Natural killer cell (primary cell): ENCODE measurements around the gene AUH. TPM values are rescaled to one million over a fixed set of nuclear protein-coding genes. Genes with fewer than 3 reads are reported as not detected.

Experiments used
- ATAC-seq, 3 donors: fragments of 150-1000 bp in 2 of 3; fragments of 200-7000 bp in 1 of 3; cut with Tn5 transposase; 1 replicate in 1 of 3; 2 replicates in 2 of 3; pipeline ENCODE4 v1.10.0; 2021; ENCODE audit warnings: mild to moderate bottlenecking in 2 of 3, moderate library complexity in 2 of 3
- DNase-seq, 2 donors: peaks; one replicate each; pipeline versions ENCODE4 v3.0.0 to v3.0.0-alpha.2; 2013 to 2021; ENCODE audit warnings: mixed read lengths in 1 of 2
- H3K27ac ChIP-seq: one replicate; pipeline ENCODE4 v1.5.1; 2013; ENCODE audit warnings: mild to moderate bottlenecking, low read length
- H3K27me3 ChIP-seq: one replicate; pipeline ENCODE4 v1.6.1; 2013; ENCODE audit warnings: low read length; ENCODE audit not compliant: control insufficient read depth, insufficient read depth
- H3K36me3 ChIP-seq: one replicate; pipeline ENCODE4 v1.6.1; 2013; ENCODE audit warnings: low read length; ENCODE audit not compliant: control insufficient read depth, insufficient read depth
- H3K4me1 ChIP-seq: one replicate; pipeline ENCODE4 v1.6.1; 2013; ENCODE audit warnings: low read length; ENCODE audit not compliant: control insufficient read depth, insufficient read depth
- H3K4me3 ChIP-seq: one replicate; pipeline ENCODE4 v1.5.1; 2013; ENCODE audit warnings: low read length
- H3K9me3 ChIP-seq: one replicate; pipeline ENCODE4 v1.6.1; 2013; ENCODE audit warnings: low read length; ENCODE audit not compliant: control insufficient read depth, insufficient read depth
- H3K27ac Mint-ChIP-seq, 2 donors: one replicate each; pipeline ENCODE4 v1.8.0; 2022; ENCODE audit warnings: mild to moderate bottlenecking in 2 of 2, mixed read lengths in 2 of 2, moderate library complexity in 1 of 2
- H3K27me3 Mint-ChIP-seq, 2 donors: one replicate each; pipeline ENCODE4 v1.8.0; 2022; ENCODE audit warnings: low read depth in 2 of 2, mixed read lengths in 2 of 2
- H3K36me3 Mint-ChIP-seq: one replicate; pipeline ENCODE4 v1.8.0; 2022; ENCODE audit warnings: mixed read lengths
- H3K4me1 Mint-ChIP-seq, 2 donors: one replicate each; pipeline ENCODE4 v1.8.0; 2022; ENCODE audit warnings: mixed read lengths in 2 of 2
- H3K4me3 Mint-ChIP-seq: one replicate; pipeline ENCODE4 v1.8.0; 2022; ENCODE audit warnings: mild to moderate bottlenecking, moderate library complexity, mixed read lengths
- H3K9me3 Mint-ChIP-seq, 2 donors: one replicate each; pipeline ENCODE4 v1.8.0; 2022; ENCODE audit warnings: mixed read lengths in 2 of 2
- WGBS: methylation state at CpG from one replicate; pipeline ENCODE4 v1.1.7; 2013; ENCODE audit warnings: missing lambda C conversion rate; ENCODE audit not compliant: insufficient coverage; 5-methylcytosine and 5-hydroxymethylcytosine counted together
- intact Hi-C: fragments of 100-400 bp; cut with micrococcal nuclease; formaldehyde crosslinking; loops from one replicate; pipeline ENCODE4 v1.14.2; 2022
- total RNA-seq, 4 donors: library from RNA; stranded (reverse); fragments of 120-200 nt in 1 of 4; gene quantifications; one replicate each; pipeline versions ENCODE4 v1.2.3 to v1.2.4, GENCODE V29; 2013 to 2022
- TF ChIP-seq, protein P1 (sequence below): fragments of 200-600 bp; IDR thresholded peaks from one replicate; pipeline ENCODE4 v1.8.0; 2022; ENCODE audit warnings: antibody characterized with exemption

The AUH gene
- total RNA-seq, 3 donors from 2014 or later (not counting 1 experiment from before 2014, with no cell fraction given) = 26.7 to 36.6 (median 34.9) TPM

GRCh38 chr9:91206806-91207205, 154.9 kb downstream of the AUH start:
- no peak overlapping the region for H3K4me3 ChIP-seq
- H3K36me3 Mint-ChIP-seq = no peaks in the 10 kb centered on the region
- H3K36me3 ChIP-seq = no peaks in the 10 kb centered on the region
- H3K27me3 ChIP-seq = no peaks in the 10 kb centered on the region
- DNase-seq (no peak), ATAC-seq (no peak)
- no CpG with 5 or more reads among the region's 1 CpG for WGBS
- H3K4me3 Mint-ChIP-seq = no peak overlapping the region
- H3K27ac ChIP-seq = no peak overlapping the region
- H3K4me1 ChIP-seq = peaks cover 21% of the 10 kb centered on the region
- no peaks in the 10 kb centered on the region for H3K27me3 Mint-ChIP-seq
- intact Hi-C loops = no loop called here
- H3K27ac Mint-ChIP-seq = no peak overlapping the region
- peaks cover 38 to 39% of the 10 kb centered on the region in 2 donors for H3K4me1 Mint-ChIP-seq
- H3K9me3 ChIP-seq = peaks cover 3% of the 10 kb centered on the region
- peaks cover 0 to 4% of the 10 kb centered on the region in 2 donors for H3K9me3 Mint-ChIP-seq
- TF ChIP-seq, protein P1, sequence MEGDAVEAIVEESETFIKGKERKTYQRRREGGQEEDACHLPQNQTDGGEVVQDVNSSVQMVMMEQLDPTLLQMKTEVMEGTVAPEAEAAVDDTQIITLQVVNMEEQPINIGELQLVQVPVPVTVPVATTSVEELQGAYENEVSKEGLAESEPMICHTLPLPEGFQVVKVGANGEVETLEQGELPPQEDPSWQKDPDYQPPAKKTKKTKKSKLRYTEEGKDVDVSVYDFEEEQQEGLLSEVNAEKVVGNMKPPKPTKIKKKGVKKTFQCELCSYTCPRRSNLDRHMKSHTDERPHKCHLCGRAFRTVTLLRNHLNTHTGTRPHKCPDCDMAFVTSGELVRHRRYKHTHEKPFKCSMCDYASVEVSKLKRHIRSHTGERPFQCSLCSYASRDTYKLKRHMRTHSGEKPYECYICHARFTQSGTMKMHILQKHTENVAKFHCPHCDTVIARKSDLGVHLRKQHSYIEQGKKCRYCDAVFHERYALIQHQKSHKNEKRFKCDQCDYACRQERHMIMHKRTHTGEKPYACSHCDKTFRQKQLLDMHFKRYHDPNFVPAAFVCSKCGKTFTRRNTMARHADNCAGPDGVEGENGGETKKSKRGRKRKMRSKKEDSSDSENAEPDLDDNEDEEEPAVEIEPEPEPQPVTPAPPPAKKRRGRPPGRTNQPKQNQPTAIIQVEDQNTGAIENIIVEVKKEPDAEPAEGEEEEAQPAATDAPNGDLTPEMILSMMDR = no peak

DNA sequence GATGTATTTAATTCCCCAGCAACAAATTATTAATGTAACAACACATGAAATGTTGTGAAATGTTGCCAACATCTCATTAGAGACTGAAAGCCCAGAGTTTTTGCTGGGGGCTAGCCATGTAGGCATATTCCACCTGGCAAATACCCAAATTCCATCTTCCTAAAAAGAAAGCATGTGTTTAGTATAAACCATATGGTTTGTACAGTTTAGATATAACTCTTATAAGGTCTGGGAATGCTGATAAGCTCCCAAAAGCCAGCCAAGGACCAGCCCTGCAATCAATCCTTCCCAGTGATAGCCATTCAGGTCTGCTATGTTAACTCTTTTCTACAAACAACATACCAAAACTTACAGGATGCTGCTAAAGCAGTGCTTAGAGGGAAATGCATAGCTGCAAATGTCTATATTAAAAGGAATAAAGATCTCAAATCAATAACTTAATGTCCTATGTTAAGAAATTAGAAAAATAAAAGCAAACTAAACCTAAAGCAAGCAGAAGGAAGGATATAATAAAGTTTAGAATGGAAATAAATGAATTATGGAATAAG, 158.9 kb downstream of the AUH start:
- Mint-ChIP-seq H3K36me3 (peaks cover 10% of the 10 kb centered on the region), H3K27ac (no peak overlapping the region), H3K27me3 (no peaks in the 10 kb centered on the region), H3K4me3 (no peak overlapping the region), H3K4me1 (peaks cover 17 to 27% of the 10 kb centered on the region in 2 donors), H3K9me3 (peaks cover 0 to 4% of the 10 kb centered on the region in 2 donors)
- DNase-seq (no peak), ATAC-seq (no peak)
- Histone ChIP-seq H3K27ac (no peak overlapping the region), H3K27me3 (no peaks in the 10 kb centered on the region), H3K36me3 (no peaks in the 10 kb centered on the region), H3K4me3 (no peak overlapping the region), H3K4me1 (peaks cover 7% of the 10 kb centered on the region), H3K9me3 (peaks cover 3% of the 10 kb centered on the region)
- intact Hi-C loops = no loop called here
- TF ChIP-seq, protein P1 = no peak

GRCh38 chr9:91200692-91201336, 160.9 kb downstream of the AUH start:
- peaks cover 14 to 22% of the 10 kb centered on the region in 2 donors for H3K4me1 Mint-ChIP-seq
- intact Hi-C loops = no loop called here

More at GRCh38 chr9:91200692-91201336, 160.9 kb downstream of the AUH start:
- Histone ChIP-seq H3K36me3 (no peaks in the 10 kb centered on the region), H3K4me1 (no peaks in the 10 kb centered on the region), H3K27me3 (no peaks in the 10 kb centered on the region), H3K27ac (no peak overlapping the region), H3K9me3 (peaks cover 3% of the 10 kb centered on the region), H3K4me3 (no peak overlapping the region)
- peaks cover 10% of the 10 kb centered on the region for H3K36me3 Mint-ChIP-seq
- ATAC-seq = no peak
- DNase-seq = no peak
- no peak overlapping the region for H3K4me3 Mint-ChIP-seq
- peaks cover 0 to 4% of the 10 kb centered on the region in 2 donors for H3K9me3 Mint-ChIP-seq
- H3K27me3 Mint-ChIP-seq = no peaks in the 10 kb centered on the region
- TF ChIP-seq, protein P1 = no peak
- no peak overlapping the region for H3K27ac Mint-ChIP-seq
- WGBS = 100% methylated on average over 2 of the region's 2 CpGs
